ENCODE data around the gene HS6ST3. TPM values are rescaled to one million over a fixed set of nuclear protein-coding genes. Genes with fewer than 3 reads are reported as not detected.

HS6ST3 gene
- total and polyA plus RNA-seq, 2 donors (not counting 1 experiment from before 2014, with no cell fraction given): not detected

- no peak for DNase-seq (ENCODE audit: low read depth in 2 of 2)
- H3K27ac ChIP-seq (ENCODE audit: insufficient read depth, low read length): no peak overlapping the region
Observed at GRCh38 chr13:96297360-96297759, 207.5 kb downstream of the HS6ST3 start.

DNA sequence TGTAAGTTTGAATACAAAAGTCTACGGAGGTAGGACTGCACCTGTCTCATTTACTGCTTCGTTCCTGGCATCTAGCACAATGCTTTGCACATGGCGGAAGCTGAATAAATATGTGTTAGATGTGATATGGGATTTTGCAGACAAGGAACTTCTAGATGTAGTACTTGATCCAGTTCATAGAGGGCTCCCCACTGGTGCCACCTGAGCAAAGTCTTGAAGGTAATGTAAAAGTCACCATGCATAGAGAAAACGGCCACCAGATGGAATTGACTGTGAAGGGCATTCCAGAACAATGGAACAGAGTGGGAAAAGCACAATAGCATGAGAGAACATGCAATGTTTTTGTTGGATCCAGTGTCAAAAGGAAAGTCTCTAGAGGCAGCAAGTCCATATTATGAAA, 209.3 kb downstream of the HS6ST3 start:
- Histone ChIP-seq H3K27me3 (ENCODE audit: control insufficient read depth, insufficient read depth, low read length) (no peaks in the 10 kb centered on the region), H3K36me3 (ENCODE audit: control insufficient read depth, insufficient read depth, low read length) (no peaks in the 10 kb centered on the region), H3K9ac (ENCODE audit: insufficient read depth, low read length) (no peak overlapping the region), H3K4me1 (ENCODE audit: control insufficient read depth, extremely low read depth, insufficient read depth, low read length) (no peaks in the 10 kb centered on the region), H3K79me2 (ENCODE audit: control insufficient read depth, insufficient read depth, low read length) (no peaks in the 10 kb centered on the region), H4K20me1 (ENCODE audit: control insufficient read depth, extremely low read depth, insufficient read depth, low read length) (no peaks in the 10 kb centered on the region), H3K27ac (ENCODE audit: insufficient read depth, low read length) (no peak overlapping the region), H3K4me3 (replicated peaks in 1 of 4; ENCODE audit: control extremely low read depth in 1 of 4, insufficient read depth in 1 of 4, low read depth in 3 of 4, low read length in 4 of 4) (no peak overlapping the region), H3K4me2 (ENCODE audit: extremely low read depth, insufficient read depth, low read length) (no peak overlapping the region), H3K9me3 (ENCODE audit: control insufficient read depth, insufficient read depth, low read depth, low read length) (no peaks in the 10 kb centered on the region), H2AFZ (ENCODE audit: low read length) (no peak overlapping the region)
- TF ChIP-seq CTCF (conservative IDR thresholded peaks at IDR 0.05 in 1 of 2, IDR thresholded peaks at IDR 0.05 in 1 of 2; ENCODE audit: low read depth in 1 of 2, low read length in 2 of 2) (no peak), EZH2 (IDR thresholded peaks at IDR 0.05; ENCODE audit: low read length, missing control alignments) (no peak)
- DNase-seq (ENCODE audit: low read depth in 2 of 2): no peak

More at GRCh38 chr13:96297360-96297759, 207.5 kb downstream of the HS6ST3 start:
- Histone ChIP-seq H2AFZ (ENCODE audit: low read length) (no peak overlapping the region), H3K9me3 (ENCODE audit: control insufficient read depth, insufficient read depth, low read depth, low read length) (no peaks in the 10 kb centered on the region), H3K9ac (ENCODE audit: insufficient read depth, low read length) (no peak overlapping the region), H3K27me3 (ENCODE audit: control insufficient read depth, insufficient read depth, low read length) (no peaks in the 10 kb centered on the region), H4K20me1 (ENCODE audit: control insufficient read depth, extremely low read depth, insufficient read depth, low read length) (no peaks in the 10 kb centered on the region), H3K4me2 (ENCODE audit: extremely low read depth, insufficient read depth, low read length) (no peak overlapping the region), H3K4me1 (ENCODE audit: control insufficient read depth, extremely low read depth, insufficient read depth, low read length) (no peaks in the 10 kb centered on the region), H3K4me3 (replicated peaks in 1 of 4; ENCODE audit: control extremely low read depth in 1 of 4, insufficient read depth in 1 of 4, low read depth in 3 of 4, low read length in 4 of 4) (no peak overlapping the region), H3K79me2 (ENCODE audit: control insufficient read depth, insufficient read depth, low read length) (no peaks in the 10 kb centered on the region), H3K36me3 (ENCODE audit: control insufficient read depth, insufficient read depth, low read length) (no peaks in the 10 kb centered on the region)
- no peak for TF ChIP-seq CTCF (conservative IDR thresholded peaks at IDR 0.05 in 1 of 2, IDR thresholded peaks at IDR 0.05 in 1 of 2; ENCODE audit: low read depth in 1 of 2, low read length in 2 of 2)
- no peak for TF ChIP-seq EZH2 (IDR thresholded peaks at IDR 0.05; ENCODE audit: low read length, missing control alignments)

- Histone ChIP-seq H3K27ac (ENCODE audit: insufficient read depth, low read length) (no peak overlapping the region), H3K27me3 (ENCODE audit: control insufficient read depth, insufficient read depth, low read length) (no peaks in the 10 kb centered on the region), H3K79me2 (ENCODE audit: control insufficient read depth, insufficient read depth, low read length) (no peaks in the 10 kb centered on the region), H3K4me1 (ENCODE audit: control insufficient read depth, extremely low read depth, insufficient read depth, low read length) (no peaks in the 10 kb centered on the region), H3K4me2 (ENCODE audit: extremely low read depth, insufficient read depth, low read length) (no peak overlapping the region), H2AFZ (ENCODE audit: low read length) (no peak overlapping the region), H3K9ac (ENCODE audit: insufficient read depth, low read length) (no peak overlapping the region), H3K4me3 (replicated peaks in 1 of 4; ENCODE audit: control extremely low read depth in 1 of 4, insufficient read depth in 1 of 4, low read depth in 3 of 4, low read length in 4 of 4) (no peak overlapping the region), H3K9me3 (ENCODE audit: control insufficient read depth, insufficient read depth, low read depth, low read length) (no peaks in the 10 kb centered on the region), H4K20me1 (ENCODE audit: control insufficient read depth, extremely low read depth, insufficient read depth, low read length) (no peaks in the 10 kb centered on the region), H3K36me3 (ENCODE audit: control insufficient read depth, insufficient read depth, low read length) (no peaks in the 10 kb centered on the region)
- TF ChIP-seq EZH2 (IDR thresholded peaks at IDR 0.05; ENCODE audit: low read length, missing control alignments): no peak
- TF ChIP-seq CTCF (conservative IDR thresholded peaks at IDR 0.05 in 1 of 2, IDR thresholded peaks at IDR 0.05 in 1 of 2; ENCODE audit: low read depth in 1 of 2, low read length in 2 of 2): no peak
- no peak for DNase-seq (ENCODE audit: low read depth in 2 of 2)
Observed at GRCh38 chr13:96308568-96308967, 218.7 kb downstream of the HS6ST3 start.
